ENCODE results near the gene EVL.

Gene EVL

GRCh38 chr14:100088226-100088625, 23.0 kb downstream of the EVL start:
- peak; percentile 36 for DNase-seq

DNA sequence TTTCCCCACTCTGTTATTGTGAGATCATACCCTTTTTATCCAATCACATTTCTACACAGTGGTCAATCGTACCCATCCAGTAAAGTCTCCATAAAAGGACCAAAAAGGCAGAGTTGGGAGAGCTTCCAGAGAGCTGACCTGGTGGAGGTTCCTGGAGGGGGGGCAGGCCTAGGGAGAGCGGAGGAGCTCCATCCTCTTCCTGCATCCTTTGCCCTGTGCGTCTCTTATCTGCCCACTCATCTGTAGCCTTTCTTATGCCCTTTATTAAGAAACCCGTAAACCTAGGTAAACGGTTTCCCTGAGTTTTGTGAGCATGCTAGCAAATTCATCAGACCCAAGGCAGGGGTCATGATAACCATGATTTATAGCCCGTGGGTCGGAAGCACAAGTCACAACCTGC, 26.2 kb downstream of the EVL start:
- peak; percentile 56 for DNase-seq

GRCh38 chr14:100092832-100093231, 27.6 kb downstream of the EVL start:
- peak; percentile 5 for DNase-seq

- DNase-seq: peak; percentile 24
Observed at GRCh38 chr14:100093319-100093718, 28.1 kb downstream of the EVL start.

DNA sequence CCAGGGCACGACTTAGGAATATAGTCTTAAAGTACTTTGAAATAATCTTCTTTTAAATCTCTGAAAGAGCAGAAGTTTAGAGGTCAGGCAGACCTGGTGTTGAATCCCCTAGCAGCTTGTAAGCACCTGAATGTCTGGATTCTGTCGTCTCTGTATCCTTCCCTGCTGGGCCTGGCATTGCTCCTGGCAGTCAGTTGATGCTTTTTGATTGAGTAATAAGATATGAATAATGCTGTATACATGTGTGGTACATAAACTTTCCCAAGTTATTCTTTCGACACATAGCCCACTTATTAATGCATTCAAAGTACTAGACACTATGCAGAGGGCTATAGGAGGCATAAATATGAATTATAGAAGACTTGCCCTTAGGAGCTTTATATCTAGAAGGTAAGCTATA, 31.4 kb downstream of the EVL start:
- DNase-seq: peak; percentile 55

GRCh38 chr14:100098171-100098570, 32.9 kb downstream of the EVL start:
- DNase-seq: peak; percentile 58

DNA sequence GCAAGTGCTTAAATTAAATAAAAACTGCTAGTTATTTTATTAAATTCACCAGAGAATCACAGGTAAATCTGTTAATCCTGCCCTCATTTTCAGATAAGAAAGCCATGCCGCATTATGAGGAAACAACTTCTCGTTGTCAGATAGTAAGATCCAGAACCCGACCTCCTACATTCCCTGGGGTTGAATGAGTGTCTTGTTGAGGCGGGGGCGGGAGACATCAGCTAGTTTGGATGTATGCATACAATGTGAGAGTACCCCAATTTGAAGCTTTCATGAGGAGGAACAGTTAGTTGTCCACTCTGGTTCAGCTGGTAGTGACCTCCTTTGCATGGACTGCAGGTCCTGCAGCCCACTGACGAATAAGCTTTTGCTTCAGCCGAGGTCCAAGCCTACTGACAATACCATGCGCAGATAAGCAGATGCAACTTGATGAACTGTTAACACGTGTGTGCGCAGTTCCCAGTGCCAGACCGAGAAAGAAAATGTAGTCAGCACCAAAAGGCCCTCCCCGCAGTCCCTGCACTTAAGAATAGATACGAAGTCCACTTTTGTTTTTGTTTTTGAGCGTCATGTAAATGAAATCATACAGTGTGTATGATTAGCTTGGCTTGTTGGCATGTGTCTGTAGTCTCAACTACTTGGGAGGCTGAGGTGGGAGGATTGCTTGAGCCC, 34.9 kb downstream of the EVL start:
- peak; percentile 67 for DNase-seq

DNA sequence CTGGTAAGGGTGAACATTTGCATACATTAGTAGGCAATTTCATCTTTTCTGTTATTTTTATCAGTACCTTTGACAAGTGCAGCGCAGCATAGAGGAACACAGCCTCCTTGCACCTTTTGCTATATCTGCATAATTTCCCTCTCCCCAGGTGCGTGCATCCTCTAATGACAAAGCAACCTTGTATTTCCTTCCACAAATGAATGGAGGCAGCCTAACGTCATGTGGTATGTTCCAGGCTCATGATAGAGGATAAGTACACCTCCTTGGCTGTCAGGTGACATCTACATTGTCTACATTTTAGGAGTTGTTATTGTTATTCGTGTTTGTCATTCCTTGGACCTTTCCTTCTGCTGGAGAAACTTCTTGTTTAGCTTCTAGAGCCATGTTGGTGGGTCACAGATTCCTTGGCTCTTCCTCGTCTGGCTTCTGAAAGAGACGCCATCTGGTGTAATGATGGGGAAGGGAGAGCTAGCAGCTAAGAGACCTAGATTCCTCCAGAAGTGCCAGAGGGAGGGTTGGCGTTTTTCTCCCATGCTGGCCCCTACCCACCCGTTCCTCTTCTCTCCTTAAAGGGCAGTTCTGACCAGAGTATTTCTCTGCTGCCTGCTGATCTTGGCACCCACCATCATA, 37.0 kb downstream of the EVL start:
- peak; percentile 48 for DNase-seq

DNA sequence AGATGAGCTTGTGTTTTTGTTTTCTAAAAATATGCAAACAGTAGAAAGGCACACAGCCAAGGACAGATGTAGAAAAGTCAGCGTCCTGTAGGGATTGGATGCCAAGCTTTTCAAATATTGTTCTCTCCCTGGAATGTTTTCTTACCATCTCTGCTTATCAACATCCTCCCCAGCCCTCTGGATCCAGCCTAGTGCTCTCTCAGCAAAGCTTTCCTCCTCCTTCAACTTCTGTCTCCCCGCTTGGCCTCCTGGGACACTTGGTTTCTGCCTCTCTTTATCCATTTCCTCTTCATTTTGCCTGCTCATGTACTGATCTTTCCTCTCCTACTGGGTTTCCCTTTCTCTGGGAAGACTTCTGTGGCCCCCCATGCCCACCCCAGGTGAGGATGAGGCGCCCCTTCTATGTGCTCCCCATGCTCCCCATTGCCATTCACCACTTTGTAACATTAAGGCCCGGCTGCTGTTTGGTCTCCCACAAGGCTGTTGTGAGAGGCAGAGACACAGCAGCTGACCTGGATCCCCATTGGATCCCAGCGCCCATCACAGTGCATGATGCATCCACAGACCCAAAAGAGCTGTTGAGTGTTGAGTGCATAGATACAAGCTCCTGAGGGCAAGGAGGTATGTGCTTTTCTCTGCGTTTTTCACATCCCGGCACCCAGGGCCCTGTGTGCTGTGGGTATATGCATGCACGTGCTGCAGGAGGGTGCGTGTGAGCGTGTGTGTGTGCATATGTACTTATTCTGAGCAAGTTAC, 38.2 kb downstream of the EVL start:
- peak; percentile 69 for DNase-seq

DNA sequence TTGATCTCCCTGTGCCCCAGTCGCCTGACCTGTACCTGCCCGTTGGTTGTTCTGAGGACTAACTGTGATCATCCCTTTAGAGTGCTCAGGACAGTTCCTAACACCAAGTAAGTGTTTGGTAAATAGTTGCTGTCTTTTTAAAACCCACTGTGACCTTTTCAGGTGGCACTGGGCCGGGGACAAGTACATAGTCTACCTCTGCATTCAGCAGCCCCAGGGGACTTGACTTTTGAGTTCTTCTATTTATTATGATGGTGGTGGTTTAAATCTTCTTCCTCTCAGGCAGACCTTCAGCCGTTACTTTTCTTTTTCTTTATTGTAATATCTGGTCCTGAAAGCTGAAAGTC, 38.8 kb downstream of the EVL start:
- DNase-seq: no peak

DNA sequence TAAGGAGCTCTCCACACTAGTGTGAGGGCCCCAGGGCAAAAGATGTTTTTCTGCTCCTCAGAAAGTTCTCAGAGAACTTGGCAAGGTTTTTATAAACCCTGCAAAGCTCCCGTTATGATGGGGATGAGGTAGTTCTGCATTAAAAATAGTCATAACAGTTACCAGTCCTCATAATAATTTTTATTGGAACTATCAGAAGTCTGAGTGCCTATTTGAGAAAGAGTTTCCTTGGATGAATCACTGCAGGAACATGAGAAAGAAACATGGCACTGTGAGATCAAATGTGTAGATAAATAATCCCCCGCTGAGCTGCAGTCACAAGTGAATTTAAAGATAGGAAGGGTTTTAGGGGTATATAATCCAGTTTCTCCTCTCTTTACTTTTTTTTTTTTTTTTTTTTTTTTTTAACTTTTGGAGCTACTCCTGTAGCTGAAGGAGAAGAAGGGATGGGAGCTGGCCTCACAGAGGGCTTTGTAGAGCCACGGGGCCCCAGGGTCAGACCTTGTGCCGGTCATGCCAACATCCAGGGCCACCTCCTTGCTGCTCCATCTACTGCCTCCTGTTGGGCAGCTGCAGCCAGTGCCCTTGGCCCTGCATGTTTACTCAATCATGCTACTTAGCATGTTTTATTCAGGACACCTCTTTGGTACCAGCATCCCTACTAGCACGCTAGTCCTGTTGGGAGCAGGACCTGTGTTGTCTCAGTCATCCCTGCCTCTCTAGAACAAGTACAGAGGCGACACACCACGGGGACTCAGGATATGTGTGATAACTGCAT, 39.5 kb downstream of the EVL start:
- peak; percentile 65 for DNase-seq

DNA sequence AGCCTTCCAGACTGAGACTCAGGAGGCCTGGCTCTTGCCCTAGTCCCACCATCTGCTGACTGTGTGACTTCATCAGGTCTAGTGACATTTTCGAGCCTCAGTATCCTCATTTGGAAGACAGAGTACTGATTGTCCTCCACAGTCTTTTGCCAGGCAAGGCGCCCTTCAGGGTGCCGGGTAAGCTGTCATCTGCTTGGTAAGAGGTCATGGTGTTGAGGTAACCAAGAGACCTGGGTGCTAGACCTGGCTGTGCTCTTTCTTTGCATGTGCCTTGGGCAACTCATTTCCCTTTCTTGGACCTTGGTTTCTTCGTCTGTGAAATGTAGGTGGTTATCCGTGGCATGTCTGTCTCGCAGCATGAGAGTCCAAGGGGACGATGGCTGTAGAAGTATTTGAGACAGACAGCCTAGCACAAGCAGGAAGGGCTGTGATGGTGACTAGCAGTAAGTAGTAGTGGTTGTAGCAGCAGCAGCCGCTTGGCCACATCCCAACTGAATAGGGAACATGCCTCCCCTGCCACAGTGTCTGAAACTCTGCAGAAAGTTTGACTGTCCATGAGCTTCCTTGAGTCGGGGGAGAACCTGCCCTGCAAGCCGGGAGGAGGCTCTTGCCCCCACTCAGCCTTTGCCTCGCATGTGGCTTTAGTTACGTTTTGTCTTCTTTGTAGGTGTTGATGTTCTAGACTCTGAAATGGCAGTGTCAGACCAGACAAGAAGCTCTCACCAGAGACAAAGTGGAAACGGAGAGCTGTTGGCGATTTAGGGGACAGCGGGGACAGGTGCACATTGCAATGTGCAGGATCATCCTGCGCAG, 40.3 kb downstream of the EVL start:
- DNase-seq: peak; percentile 65

DNA sequence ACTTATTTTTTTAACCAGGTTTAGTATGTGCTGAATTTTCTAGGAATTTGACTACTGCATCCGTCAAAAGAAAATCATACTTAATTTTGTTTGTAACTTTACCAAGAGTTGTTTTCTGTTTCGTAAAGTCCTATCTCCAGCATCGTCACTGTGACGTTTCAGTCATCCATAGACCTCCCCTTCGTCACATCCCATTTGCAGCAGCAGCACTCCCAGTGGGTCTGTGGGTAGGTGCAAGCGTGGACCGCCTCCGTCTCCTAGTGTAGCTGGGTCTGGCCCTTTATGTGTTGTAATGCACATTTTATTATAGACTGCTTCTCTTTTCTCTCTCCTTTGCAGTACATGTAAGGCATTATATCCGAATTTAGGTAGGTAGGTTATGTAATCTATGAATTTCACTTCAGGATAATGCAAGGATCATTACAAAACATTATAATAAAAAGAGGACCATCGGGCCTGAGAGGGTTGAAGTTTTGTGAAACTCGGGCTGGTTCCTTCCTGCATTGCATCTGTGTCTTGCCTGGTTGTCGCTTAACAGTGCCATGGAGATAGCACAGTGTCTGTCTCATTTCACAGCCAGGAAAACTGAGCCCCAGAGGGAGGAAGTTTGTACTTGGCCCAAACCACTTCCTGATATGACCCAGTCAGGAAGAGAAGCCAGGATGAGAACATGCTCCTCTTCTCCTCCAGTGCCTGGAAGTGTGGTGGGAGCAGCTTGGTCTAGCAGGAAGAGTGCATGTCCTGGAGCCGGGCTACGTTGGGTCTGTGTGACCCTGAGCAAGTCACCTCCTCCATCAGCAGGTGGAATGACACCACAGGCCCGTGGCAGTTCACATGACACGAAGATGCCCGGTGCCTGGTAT, 41.3 kb downstream of the EVL start:
- DNase-seq: peak; percentile 83

GRCh38 chr14:100107236-100107635, 42.0 kb downstream of the EVL start:
- DNase-seq: peak; percentile 63

DNA sequence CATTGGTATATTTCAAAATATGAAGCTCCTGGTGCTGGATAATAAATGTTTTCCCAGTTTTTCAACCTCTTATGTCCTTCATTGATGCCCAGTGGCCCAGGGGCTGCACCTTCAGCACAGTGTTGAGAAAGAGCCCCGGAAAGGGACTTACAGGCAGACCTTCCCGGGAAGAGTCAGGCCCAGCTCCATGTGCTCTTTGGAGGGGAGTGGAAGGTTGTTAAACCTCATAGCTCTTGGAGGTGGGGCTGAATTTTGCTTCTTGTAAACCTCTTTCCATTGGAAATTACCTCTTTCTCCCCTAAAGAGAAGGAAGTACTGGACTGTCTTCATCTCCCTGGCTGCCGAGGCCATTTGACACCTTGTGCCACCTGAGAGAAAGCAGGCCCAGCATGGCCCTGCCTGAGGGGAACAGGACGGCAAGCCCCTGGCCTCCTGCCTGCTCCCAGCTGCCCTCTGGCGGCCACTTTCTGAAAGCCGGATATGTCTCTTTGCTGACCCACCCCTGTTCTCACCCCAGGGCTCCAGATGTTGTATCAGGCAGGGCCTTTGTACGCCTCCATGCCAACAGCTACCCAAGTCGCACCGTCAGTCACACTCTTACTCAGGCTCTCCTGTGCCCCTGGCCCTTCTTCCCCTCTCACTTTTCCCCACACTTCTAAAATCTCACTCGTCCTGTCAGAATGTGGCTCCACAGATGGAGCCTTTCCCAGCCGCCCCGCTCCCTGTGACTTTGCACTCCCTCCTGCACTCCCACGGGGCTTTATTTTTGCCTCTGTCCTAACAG, 43.0 kb downstream of the EVL start:
- DNase-seq: peak; percentile 95

DNA sequence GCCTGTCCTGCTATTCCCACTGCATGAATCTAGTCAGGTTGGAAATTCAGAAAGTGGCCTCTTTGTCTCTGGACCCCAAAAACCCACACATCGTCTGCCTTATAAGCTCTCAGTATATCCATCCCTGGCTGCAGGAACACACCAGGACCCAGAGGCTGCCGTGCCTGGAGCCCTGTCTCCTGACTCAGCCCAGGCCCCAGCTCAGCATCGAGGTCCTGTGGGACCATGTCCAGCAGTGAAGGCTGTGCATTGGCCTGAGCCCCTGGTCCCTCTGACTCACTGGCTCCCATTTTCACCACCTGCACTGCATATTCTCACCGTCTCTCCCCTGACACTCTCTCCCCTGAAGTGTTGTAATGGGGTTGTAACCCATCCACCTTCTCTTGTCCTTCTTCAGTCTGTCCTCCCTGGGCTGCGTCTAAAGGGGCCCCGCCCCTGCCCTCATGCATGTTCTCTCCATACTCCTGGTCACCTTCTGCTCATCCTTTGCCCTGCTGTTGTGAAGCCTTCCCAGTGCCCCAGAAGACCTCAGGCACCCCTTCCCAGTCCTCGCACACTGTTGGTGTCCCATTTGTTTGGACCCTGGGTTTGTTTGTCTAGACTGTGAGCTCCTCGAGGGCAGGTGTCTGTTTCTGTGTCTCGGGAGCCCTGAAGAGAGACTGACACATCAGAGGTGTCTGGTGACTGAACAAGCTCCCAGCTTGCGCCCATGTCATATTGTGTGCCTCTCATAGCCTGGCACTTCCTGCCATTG, 43.8 kb downstream of the EVL start:
- DNase-seq: no peak

GRCh38 chr14:100109594-100109955, 44.4 kb downstream of the EVL start:
- DNase-seq: no peak

GRCh38 chr14:100110816-100111215, 45.6 kb downstream of the EVL start:
- DNase-seq: no peak

DNA sequence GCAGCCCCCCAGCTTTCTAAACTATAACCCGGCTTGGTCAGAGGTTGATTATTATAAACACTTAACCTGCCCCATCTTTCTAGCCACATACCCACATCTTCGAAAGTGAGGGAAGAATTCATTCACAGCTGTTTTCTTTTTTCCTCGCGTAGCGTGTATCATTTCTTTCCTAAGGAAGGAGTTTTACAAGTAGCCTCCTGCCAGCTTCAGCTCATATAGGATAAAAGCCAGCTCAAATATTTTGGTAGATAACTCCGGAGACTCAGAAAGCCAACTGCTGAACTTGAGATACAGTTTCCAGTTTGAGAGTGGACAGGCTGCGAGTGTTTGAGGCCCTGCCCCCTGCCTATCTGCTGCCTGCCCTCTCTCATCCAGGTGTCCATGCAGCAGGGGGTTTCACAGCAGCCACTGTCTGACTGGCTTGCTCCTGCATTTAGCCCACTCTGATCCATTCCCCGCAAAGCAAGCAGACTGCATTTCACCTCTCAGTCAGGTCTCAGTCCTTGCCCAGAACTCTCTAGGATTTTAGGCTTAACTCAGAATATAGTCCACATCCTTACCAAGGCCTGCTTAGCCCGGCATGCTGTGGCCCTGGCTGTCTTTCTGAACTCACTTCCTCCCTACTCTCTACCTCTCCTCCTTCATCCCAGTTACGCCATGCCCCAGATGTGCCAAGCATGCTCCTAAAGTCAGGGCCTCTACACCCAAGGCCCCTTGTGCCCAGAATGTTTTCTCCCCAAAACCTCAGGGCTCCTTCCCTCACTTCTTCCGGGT, 46.9 kb downstream of the EVL start:
- DNase-seq: no peak
